ENCODE data around the gene BRK1. TPM values are rescaled to one million over a fixed set of nuclear protein-coding genes. Genes with fewer than 3 reads are reported as not detected.
A peak's percentile ranks its signal among the peaks of the same experiment; 100 is the strongest.
"Not testable (repeated sequence)": the region's sequence is repeated elsewhere in the genome, so short reads cannot be mapped to it uniquely, and the experiment has no call there.

The BRK1 gene
- total RNA-seq: 100 to 1,000 TPM; 119 to 144 (median 119) TPM

DNA sequence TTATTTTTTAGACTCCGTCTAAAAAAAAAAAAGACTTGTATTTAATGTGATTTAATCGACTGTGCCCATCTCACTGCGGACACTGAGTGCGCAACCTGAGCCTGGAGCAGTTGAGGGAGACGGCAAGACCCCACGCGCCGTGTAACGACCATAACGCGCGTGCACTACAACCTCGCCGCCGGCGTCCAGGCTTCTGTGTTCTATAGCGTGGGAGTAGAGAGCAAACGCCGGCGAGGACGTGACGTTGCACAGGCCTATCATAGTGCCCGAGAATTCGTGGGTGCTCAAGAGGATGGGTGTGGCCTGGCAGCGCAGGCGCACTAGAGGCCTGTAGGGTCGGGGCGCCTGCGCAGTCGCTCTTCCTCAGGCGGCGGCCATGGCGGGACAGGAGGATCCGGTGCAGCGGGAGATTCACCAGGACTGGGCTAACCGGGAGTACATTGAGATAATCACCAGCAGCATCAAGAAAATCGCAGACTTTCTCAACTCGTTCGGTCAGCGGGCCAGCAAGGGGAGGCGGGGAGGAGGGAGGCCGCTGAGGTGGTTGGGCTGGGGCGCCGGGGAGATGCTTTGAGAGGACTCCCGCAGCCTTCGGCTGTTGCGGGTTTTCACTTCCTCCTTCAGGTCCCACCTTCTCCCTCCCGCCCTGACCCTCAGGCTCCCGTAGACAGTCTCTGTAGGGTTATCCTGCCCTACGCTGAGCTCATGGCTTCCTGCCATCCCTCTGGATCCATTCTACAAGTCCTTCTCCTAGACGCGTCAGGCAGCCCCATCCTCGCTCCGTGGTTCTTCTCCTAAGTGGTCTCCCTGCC, at the start of gene BRK1:
TSS of gene BRK1 (plus strand) at position 350 of the 812 bp plus-strand sequence. CDS start at position 377, 27 bp downstream.
- intact Hi-C loops (cut with DNase I; ENCODE audit: low total_unique reads): no loop called here
- Histone ChIP-seq H3K27ac (peak within 1 kb of the TSS; percentile 86 to 91), H3K27me3 (peaks cover 0 to 3% of the 10 kb centered on the region in 2 donors), H3K4me1 (peaks cover 0 to 4% of the 10 kb centered on the region in 2 donors), H3K4me3 (peak within 1 kb of the TSS; percentile 74 to 94 (median 75)), H3K36me3 (no peaks in the 10 kb centered on the region), H3K9me3 (no peaks in the 10 kb centered on the region)
- TF ChIP-seq POLR2AphosphoS5 (IDR thresholded peaks at IDR 0.05) (peak; percentile 68 to 82 (median 78)), POLR2A (IDR thresholded peaks at IDR 0.05) (peak; percentile 73)
- TF ChIP-seq, protein P1, sequence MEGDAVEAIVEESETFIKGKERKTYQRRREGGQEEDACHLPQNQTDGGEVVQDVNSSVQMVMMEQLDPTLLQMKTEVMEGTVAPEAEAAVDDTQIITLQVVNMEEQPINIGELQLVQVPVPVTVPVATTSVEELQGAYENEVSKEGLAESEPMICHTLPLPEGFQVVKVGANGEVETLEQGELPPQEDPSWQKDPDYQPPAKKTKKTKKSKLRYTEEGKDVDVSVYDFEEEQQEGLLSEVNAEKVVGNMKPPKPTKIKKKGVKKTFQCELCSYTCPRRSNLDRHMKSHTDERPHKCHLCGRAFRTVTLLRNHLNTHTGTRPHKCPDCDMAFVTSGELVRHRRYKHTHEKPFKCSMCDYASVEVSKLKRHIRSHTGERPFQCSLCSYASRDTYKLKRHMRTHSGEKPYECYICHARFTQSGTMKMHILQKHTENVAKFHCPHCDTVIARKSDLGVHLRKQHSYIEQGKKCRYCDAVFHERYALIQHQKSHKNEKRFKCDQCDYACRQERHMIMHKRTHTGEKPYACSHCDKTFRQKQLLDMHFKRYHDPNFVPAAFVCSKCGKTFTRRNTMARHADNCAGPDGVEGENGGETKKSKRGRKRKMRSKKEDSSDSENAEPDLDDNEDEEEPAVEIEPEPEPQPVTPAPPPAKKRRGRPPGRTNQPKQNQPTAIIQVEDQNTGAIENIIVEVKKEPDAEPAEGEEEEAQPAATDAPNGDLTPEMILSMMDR (IDR thresholded peaks at IDR 0.05): no peak
- peak; percentile 92 to 94 for DNase-seq (ENCODE audit: low spot score in 2 of 2)

DNA sequence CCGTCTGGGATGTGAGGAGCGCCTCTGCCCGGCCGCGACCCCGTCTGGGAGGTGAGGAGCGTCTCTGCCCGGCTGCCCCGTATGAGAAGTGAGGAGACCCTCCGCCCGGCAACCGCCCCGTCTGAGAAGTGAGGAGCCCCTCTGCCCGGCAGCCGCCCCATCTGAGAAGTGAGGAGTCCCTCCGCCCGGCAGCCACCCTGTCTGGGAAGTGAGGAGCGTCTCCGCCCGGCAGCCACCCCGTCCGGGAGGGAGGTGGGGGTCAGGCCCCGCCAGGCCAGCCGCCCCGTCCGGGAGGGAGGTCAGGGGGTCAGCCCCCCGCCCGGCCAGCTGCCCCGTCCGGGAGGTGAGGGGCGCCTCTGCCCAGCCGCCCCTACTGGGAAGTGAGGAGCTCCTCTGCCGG, 45.4 kb upstream of the BRK1 start:
- H3K4me1 ChIP-seq; DNase-seq (ENCODE audit: low spot score in 2 of 2); H3K4me3 ChIP-seq; H3K36me3 ChIP-seq; H3K27me3 ChIP-seq; H3K9me3 ChIP-seq; H3K27ac ChIP-seq; intact Hi-C loops (cut with DNase I; ENCODE audit: low total_unique reads): not testable (repeated sequence)

DNA sequence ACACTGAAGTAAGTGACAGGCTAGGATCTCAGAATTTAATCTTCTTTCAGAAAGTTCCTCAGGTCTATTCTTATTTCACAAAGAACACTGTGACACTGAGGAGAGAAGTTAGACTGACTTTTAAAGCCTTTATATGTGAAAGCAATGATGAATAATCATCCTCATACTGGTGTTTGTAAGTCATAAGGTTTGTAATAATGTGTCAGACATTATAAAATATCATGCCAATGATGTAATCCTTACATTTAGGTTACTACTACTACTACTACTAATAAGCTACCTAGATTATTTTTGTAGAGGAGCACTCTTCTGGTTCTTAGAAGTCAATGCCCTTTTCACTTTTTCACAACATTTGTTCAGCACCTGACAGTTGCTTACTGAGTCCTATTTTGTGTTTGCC, 40.8 kb upstream of the BRK1 start:
- intact Hi-C loops (cut with DNase I; ENCODE audit: low total_unique reads): no loop called here
- no peaks in the 10 kb centered on the region for H3K36me3 ChIP-seq
- H3K9me3 ChIP-seq: no peaks in the 10 kb centered on the region
- no peak overlapping the region for H3K27ac ChIP-seq
- no peaks in the 10 kb centered on the region for H3K4me1 ChIP-seq
- TF ChIP-seq POLR2A (IDR thresholded peaks at IDR 0.05) (no peak), POLR2AphosphoS5 (IDR thresholded peaks at IDR 0.05) (no peak)
- TF ChIP-seq, protein P1 (IDR thresholded peaks at IDR 0.05): no peak
- no peak for DNase-seq (ENCODE audit: low spot score in 2 of 2)
- H3K4me3 ChIP-seq: no peak overlapping the region
- no peaks in the 10 kb centered on the region for H3K27me3 ChIP-seq

DNA sequence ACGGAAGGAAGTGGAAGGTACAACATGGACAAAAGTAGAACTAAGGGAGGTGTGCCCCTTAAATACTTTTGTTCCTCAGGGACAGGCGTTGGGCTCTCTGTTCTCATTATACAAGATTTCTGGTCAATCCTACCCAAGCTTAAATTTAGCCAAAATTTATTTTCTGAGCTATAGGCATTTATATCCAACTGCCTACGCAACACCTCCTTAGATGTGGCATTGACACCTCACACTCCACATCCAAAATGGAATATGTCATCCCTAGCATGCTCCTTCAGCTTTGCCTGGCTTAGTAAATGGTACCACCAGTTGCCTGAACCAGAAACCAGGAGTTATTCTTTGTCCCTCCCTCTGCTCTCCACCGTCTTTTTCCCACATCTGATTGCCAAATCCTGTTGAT, 33.6 kb upstream of the BRK1 start:
- no peak for DNase-seq (ENCODE audit: low spot score in 2 of 2)
- Histone ChIP-seq H3K36me3 (no peaks in the 10 kb centered on the region), H3K4me1 (no peaks in the 10 kb centered on the region), H3K27ac (no peak overlapping the region), H3K4me3 (no peak overlapping the region), H3K9me3 (no peaks in the 10 kb centered on the region), H3K27me3 (no peaks in the 10 kb centered on the region)
- intact Hi-C loops (cut with DNase I; ENCODE audit: low total_unique reads): no loop called here
- TF ChIP-seq POLR2AphosphoS5 (IDR thresholded peaks at IDR 0.05) (no peak), POLR2A (IDR thresholded peaks at IDR 0.05) (no peak)
- TF ChIP-seq, protein P1 (IDR thresholded peaks at IDR 0.05): no peak

DNA sequence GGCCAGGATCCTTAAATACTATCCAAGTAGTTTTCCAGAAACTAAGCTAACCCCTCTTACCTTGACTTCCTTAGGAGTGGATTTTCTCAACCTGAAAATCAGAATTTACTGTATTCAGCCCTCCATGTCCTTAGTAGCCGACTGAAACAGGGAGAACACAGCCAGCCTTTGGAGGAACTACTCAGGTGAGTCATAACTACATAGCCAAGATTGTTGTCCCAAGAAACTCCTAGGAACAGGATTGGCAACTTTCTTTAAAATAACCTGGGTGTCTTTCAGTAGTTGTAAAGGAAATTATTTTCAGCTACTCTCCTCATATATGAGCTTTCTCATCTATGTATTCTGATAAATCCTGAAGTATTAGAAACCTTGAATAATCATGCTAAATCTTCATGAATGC, 29.7 kb upstream of the BRK1 start:
- no peak overlapping the region for H3K4me3 ChIP-seq
- TF ChIP-seq POLR2AphosphoS5 (IDR thresholded peaks at IDR 0.05): peak in 1 of 3 donors; percentile 12
- no peak for TF ChIP-seq POLR2A (IDR thresholded peaks at IDR 0.05)
- no peaks in the 10 kb centered on the region for H3K36me3 ChIP-seq
- H3K4me1 ChIP-seq: no peaks in the 10 kb centered on the region
- no peaks in the 10 kb centered on the region for H3K27me3 ChIP-seq
- H3K27ac ChIP-seq: peak overlapping the region; percentile 86 to 87
- no peaks in the 10 kb centered on the region for H3K9me3 ChIP-seq
- no peak for DNase-seq (ENCODE audit: low spot score in 2 of 2)
- intact Hi-C loops (cut with DNase I; ENCODE audit: low total_unique reads): no loop called here

DNA sequence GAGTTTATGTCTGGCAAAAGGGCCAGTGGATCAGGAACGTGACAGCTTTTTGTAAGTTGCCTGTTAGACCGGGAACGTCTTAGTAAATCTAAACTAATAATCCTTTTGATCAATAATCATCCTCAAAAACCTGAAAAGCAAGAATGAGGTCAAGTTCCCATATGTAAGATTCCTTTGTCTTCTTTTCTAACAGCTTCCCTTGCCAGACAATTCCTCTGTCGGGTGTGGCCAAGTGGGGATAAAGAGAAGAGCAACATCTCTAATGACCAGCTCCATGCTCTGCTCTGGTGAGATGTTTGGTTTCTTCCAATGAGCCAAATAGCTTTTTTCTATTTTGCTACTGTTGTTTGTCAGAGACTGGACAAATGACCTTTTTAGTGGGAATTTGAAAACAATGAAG, 27.2 kb upstream of the BRK1 start:
- intact Hi-C loops (cut with DNase I; ENCODE audit: low total_unique reads): no loop called here
- Histone ChIP-seq H3K4me1 (no peaks in the 10 kb centered on the region), H3K27me3 (no peaks in the 10 kb centered on the region), H3K4me3 (no peak overlapping the region), H3K27ac (peak overlapping the region in 1 of 2 donors; percentile 54), H3K9me3 (no peaks in the 10 kb centered on the region), H3K36me3 (no peaks in the 10 kb centered on the region)
- DNase-seq (ENCODE audit: low spot score in 2 of 2): no peak
- TF ChIP-seq POLR2A (IDR thresholded peaks at IDR 0.05) (no peak), POLR2AphosphoS5 (IDR thresholded peaks at IDR 0.05) (no peak)
- TF ChIP-seq, protein P1 (IDR thresholded peaks at IDR 0.05): no peak

Measured in breast epithelium (tissue), 4 donors.